Ovary (tissue), 3 donors: ENCODE results near the gene CD200R1L.

Experiments used
- CTCF ChIP-seq, 3 donors: fragments of 450-650 bp in 2 of 3; fragments of 200-600 bp in 1 of 3; IDR thresholded peaks; one replicate each; pipeline versions ENCODE4 v1.5.1 to v1.8.0; 2016 to 2022; ENCODE audit warnings: antibody characterized with exemption in 3 of 3, mild to moderate bottlenecking in 1 of 3
- EP300 ChIP-seq: sonication (generic); formaldehyde crosslinking; IDR thresholded peaks from one replicate; pipeline ENCODE4 v1.6.1; 2017; ENCODE audit warnings: antibody characterized with exemption
- POLR2A ChIP-seq: fragments of 450-650 bp; IDR thresholded peaks from one replicate; pipeline ENCODE4 v1.6.1; 2017; ENCODE audit warnings: antibody characterized with exemption, mild to moderate bottlenecking, moderate library complexity
- donor health status: DM: no; HTN: no; CAD: no.

- TF ChIP-seq CTCF (IDR thresholded peaks at IDR 0.05) (no peak), POLR2A (no peak), EP300 (no peak)
Measured at GRCh38 chr3:112786881-112787579, 59.6 kb downstream of the CD200R1L start.
